ENCODE data around the gene CTNND2.

CTNND2 gene

DNA sequence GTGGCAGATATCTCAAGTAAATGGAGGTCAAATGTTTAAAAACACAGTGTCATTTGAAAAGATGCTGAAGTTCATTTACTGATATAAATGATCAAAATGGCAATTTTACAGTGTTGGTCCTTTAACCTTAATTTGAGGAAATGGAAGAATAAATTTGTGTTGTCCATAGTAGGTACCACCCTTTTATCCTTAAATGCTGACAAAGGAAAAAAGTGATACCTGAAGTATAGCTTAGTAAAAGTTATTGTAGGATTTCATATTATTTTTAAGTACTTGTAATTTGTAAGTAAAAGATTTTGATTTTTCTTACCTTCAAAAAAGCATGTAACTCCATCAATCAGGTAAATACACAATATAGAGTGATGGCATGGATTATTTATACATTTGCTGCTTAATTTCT, 976.6 kb downstream of the CTNND2 start:
- no peak for DNase-seq (ENCODE audit: extremely low spot score)
- POLR2A ChIA-PET = no interaction called here
- TF ChIP-seq, protein P1, sequence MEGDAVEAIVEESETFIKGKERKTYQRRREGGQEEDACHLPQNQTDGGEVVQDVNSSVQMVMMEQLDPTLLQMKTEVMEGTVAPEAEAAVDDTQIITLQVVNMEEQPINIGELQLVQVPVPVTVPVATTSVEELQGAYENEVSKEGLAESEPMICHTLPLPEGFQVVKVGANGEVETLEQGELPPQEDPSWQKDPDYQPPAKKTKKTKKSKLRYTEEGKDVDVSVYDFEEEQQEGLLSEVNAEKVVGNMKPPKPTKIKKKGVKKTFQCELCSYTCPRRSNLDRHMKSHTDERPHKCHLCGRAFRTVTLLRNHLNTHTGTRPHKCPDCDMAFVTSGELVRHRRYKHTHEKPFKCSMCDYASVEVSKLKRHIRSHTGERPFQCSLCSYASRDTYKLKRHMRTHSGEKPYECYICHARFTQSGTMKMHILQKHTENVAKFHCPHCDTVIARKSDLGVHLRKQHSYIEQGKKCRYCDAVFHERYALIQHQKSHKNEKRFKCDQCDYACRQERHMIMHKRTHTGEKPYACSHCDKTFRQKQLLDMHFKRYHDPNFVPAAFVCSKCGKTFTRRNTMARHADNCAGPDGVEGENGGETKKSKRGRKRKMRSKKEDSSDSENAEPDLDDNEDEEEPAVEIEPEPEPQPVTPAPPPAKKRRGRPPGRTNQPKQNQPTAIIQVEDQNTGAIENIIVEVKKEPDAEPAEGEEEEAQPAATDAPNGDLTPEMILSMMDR (IDR thresholded peaks at IDR 0.05; ENCODE audit: control extremely low read depth, extremely low read depth, low read depth, missing control alignments) = no peak
- CTCF ChIA-PET = no interaction called here

DNA sequence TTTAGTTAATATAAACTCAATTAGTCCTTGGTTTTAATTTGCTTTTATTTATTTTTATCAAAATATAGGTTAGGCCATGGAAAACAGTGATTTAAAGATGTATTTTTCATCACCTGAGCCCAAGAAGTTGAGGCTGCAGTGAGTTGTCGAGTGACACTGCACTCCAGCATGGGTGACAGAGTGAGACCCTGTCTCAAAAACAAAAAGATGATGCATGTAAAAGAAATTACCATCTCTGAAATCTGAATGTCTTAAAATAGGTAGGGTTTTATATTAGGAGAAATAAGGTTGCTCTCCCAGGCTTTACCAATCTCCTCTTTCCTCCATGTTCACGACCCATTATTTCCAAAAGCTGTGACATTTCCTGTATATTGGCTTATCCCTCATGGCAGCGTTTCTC, 980.9 kb downstream of the CTNND2 start:
- TF ChIP-seq, protein P1 (IDR thresholded peaks at IDR 0.05; ENCODE audit: control extremely low read depth, extremely low read depth, low read depth, missing control alignments) = no peak
- CTCF ChIA-PET = interaction anchor here (1.3 kb wide), 1 partner anchor 31 kb away, joined by 3 read pairs; no protein-coding TSS in a partner anchor

More for the DNA sequence above, 980.9 kb downstream of the CTNND2 start:
- DNase-seq (ENCODE audit: extremely low spot score) = no peak
- POLR2A ChIA-PET = no interaction called here
